ENCODE results near the gene PSMG2. TPM values are rescaled to one million over a fixed set of nuclear protein-coding genes. Genes with fewer than 3 reads are reported as not detected.
"Not testable (repeated sequence)": the region's sequence is repeated elsewhere in the genome, so short reads cannot be mapped to it uniquely, and the experiment has no call there.

PSMG2 gene
- total RNA-seq, 1 donor from 2014 or later = 67.7 TPM

- not testable (repeated sequence) for DNase-seq (ENCODE audit: low spot score in 2 of 2); FAIRE-seq
Measured at GRCh38 chr18:12756619-12757239, 53.9 kb downstream of the PSMG2 start.

- not testable (repeated sequence) for FAIRE-seq; DNase-seq (ENCODE audit: low spot score in 2 of 2)
Measured at GRCh38 chr18:12758566-12758965, 55.7 kb downstream of the PSMG2 start.

- DNase-seq (ENCODE audit: low spot score in 2 of 2) (no peak), FAIRE-seq (no peak)
Measured at GRCh38 chr18:12765126-12765525, 62.3 kb downstream of the PSMG2 start.

DNA sequence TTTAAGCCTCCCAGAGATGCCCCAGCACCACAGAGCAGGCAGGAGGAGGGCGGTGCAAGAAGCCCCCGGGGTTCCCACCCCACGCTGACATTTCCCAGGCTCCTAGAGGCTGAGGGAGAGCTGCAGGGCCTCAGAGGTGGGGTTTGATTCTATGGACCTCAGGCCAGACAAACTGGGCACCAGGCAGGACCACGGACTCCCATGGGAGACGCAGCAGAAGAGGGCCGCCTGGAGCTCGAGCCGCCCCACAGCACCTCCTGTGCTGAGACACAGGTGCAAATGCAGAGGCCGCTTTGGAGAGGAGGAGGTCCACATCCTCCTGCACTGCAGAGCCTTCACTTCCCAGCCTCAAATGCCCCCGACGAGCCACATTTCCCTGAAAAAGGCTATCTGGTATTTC, 62.7 kb downstream of the PSMG2 start:
- DNase-seq (ENCODE audit: low spot score in 2 of 2) (no peak), FAIRE-seq (no peak)

GRCh38 chr18:12766986-12767433, 64.2 kb downstream of the PSMG2 start:
- DNase-seq (ENCODE audit: low spot score in 2 of 2) (no peak), FAIRE-seq (no peak)

DNA sequence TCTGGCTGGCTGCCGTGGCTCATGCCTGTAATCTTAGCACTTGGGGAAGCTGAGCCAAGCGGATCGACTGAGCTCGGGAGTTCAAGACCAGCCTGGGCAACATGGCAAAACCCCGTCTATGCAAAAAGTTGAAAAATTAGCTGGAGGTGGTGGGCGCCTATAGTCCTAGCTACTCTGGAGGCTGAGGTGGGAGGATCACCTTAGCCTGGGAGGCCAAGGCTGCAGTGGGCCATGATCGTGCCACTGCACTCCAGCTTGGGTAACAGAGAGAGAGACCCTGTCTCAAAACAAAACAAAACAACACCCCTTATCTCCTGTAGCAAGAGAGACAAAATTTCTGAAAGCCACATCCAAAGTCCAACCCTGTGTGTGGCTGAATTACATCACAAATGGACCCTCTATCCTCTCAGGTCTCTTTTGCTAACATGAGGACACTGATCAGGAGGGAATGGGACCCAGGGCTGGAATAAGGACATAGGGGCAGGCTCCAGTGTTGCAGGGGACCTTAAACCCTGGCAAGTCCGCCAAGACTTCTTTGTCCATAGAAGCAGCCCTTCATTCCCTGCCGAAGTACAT, 64.8 kb downstream of the PSMG2 start:
- no peak for FAIRE-seq
- DNase-seq (ENCODE audit: low spot score in 2 of 2) = no peak

DNA sequence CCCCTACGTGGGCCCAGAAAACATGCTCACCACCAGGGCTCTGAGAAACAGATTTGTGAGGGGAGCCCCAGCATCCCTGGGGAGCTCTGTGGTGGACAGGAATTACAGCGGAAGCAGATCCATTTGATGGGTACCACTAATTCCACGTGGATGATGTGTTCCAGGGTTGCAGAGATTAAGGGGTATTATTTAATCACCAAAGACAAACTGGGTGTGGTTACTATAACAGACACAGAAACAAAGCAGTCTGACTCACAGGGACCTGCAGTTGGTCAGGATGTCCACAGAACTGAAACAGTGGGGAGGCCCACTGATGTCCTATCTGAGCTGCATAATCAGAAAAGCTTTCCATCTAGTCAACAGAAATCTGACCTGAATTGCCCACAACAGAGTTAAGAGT, 65.8 kb downstream of the PSMG2 start:
- DNase-seq (ENCODE audit: low spot score in 2 of 2) = no peak
- no peak for FAIRE-seq

DNA sequence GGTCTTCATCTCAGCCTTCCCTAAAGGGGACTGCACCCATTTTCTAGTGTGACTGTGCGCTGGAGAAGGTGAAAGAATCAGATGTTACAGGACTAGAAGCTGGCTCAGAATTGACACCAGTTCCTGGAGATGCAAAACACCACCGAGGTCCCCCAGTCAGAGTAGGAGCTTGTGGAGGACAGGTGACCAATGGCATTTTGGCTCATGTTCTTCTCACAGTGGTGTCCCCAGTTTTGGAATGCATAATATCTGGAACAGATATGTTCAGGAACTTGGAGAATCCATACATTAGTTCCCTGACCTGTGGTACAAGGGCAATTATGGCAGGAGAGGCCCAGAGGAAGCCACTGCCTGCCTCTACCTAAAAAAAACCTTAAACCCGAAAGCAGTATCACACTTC, 66.3 kb downstream of the PSMG2 start:
- FAIRE-seq = no peak
- DNase-seq (ENCODE audit: low spot score in 2 of 2) = no peak

DNA sequence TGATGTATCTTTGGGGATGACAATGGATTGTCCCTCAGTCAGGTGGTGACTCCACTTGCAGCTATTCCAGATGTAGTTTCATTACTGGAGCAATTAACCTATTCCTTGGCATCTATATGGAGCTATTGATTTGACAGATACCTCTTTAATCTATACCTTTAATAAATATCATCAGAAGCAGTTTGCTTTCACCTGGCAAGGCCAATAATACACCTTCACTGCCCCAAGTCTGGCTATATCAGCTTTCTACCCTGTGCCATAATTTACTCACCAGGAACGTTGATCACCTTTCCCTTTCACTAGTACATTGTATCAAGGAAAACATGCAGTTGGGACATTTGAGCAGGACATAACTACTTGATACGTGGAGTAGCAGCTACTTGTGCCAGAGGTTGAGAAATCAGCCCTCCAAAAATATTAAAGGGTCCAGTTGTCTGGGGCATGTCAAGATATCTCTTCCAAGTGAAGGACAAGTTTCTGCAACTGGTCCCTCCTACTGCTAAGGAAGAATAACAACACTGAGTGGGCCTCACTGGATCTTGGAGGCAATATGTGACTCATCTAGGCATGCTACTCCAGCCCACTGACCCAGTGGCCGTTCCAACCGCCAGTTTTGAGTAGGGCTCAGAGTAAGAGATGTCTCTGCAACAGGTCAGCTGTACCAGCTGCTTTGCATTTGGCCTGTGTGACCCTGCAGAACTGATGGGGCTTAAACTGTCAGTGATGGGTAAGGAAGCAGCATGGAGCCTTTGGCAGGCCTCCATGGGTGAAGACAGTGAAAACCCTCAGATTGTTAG, 67.0 kb downstream of the PSMG2 start:
- no peak for DNase-seq (ENCODE audit: low spot score in 2 of 2)

DNA sequence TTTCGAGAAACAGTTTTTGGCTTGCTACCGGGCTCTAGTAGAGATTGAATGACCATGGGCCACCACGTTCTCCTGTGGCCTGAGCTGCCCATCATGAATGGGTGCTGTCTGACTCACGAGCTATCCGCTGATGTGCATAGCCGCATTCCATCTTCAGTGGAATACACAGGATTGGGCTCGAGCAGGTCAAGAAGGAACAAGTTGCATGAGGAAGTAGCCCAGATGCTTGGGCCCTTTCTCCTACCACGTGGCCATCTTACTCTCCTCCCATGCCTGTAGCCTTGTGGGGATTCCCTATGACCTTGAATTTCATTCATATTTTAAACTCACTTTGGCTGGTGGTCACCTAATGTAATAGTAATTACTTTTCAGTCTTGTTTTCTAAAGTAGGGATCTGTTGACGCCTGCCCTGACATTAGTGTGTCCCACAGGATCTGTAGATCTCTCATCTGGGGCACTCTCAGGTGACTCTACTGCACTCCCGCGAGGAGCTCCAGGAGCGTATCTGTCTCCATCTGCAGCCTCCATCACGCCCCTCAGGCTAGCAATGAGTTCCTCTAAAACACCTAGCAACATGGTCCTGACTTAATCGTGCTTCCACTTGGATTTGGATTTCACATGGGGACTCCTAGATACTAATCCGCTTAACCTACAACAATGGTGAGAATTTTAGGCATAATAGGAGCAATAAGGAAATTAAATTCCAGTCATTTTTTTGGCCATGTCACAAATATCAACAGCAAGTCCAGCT, 67.8 kb downstream of the PSMG2 start:
- FAIRE-seq = no peak
- no peak for DNase-seq (ENCODE audit: low spot score in 2 of 2)

More for the DNA sequence above, 67.0 kb downstream of the PSMG2 start:
- no peak for FAIRE-seq

GRCh38 chr18:12772111-12772510, 69.3 kb downstream of the PSMG2 start:
- no peak for FAIRE-seq
- no peak for DNase-seq (ENCODE audit: low spot score in 2 of 2)

DNA sequence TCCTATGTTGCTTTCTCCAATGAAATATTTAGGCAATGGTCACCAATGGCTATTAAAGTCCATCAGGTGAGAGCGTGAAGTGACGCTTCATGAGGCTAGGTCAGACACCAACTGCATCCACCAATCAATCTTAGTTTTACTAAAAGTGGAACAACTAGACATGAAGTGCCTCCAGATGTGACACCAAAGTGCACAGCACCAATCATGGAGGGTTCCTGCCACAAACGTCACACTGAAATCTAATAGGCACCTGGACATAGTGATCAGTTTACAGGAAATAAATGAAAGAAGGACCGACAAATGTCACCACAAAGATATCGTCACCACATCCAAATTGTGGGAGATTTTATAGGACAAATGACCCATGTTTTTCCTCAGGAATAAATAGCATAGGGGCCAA, 70.5 kb downstream of the PSMG2 start:
- FAIRE-seq (no peak), DNase-seq (ENCODE audit: low spot score in 2 of 2) (no peak)

- DNase-seq (ENCODE audit: low spot score in 2 of 2) (no peak), FAIRE-seq (no peak)
Measured at GRCh38 chr18:12774982-12775381, 72.1 kb downstream of the PSMG2 start.

Small RNAs within 50 kb of the gene (small RNA-seq; reads per million reads assigned to genes)
- gene RF00019 = not detected

Other genes with a start within 250 kb of the PSMG2 start
- 104 TPM for gene SPIRE1, start 44.9 kb upstream of the PSMG2 start, total RNA-seq
- 24.5 TPM for gene CEP76, start 319 bp upstream of the PSMG2 start, total RNA-seq
- gene PTPN2, start 181.2 kb downstream of the PSMG2 start, total RNA-seq = 40.4 TPM
- 39.9 TPM for gene SEH1L, start 245.0 kb downstream of the PSMG2 start, total RNA-seq

Data from frontal cortex (tissue), 4 donors.